Adrenal gland (tissue), 12 donors: ENCODE data around the gene BIRC3. TPM values are rescaled to one million over a fixed set of nuclear protein-coding genes. Genes with fewer than 3 reads are reported as not detected.

Experiments used
- DNase-seq, 7 donors: peaks; one replicate each; pipeline ENCODE4 v3.0.0-alpha.2; 2019 to 2020
- H3K27ac ChIP-seq, 5 donors: fragments of 200-600 bp; sonication (generic) in 4 of 5; 1 replicate in 3 of 5; 2 replicates in 2 of 5; pipeline versions ENCODE4 v1.5.1 to v1.8.0; 2016 to 2020; ENCODE audit warnings: mild to moderate bottlenecking in 1 of 5
- H3K27me3 ChIP-seq: fragments of 200-600 bp; 2 replicates; pipeline ENCODE4 v1.8.0; 2021
- H3K36me3 ChIP-seq, 2 donors: fragments of 200-600 bp; replicated peaks in 1 of 2; 1 replicate in 1 of 2; 2 replicates in 1 of 2; pipeline versions ENCODE4 v1.5.1 to v1.8.0; 2018 to 2022
- H3K4me1 ChIP-seq, 2 donors: fragments of 200-600 bp; replicated peaks in 1 of 2; 1 replicate in 1 of 2; 2 replicates in 1 of 2; pipeline versions ENCODE4 v1.5.1 to v1.8.0; 2018 to 2021
- H3K4me3 ChIP-seq, 4 donors: fragments of 200-600 bp; sonication (generic) in 3 of 4; one replicate each; pipeline ENCODE4 v1.5.1; 2016 to 2018
- H3K9me3 ChIP-seq, 3 donors: fragments of 200-600 bp; sonication (generic) in 1 of 3; replicated peaks in 1 of 3; 1 replicate in 2 of 3; 2 replicates in 1 of 3; pipeline versions ENCODE4 v1.5.1 to v1.8.0; 2016 to 2021
- POLR2A ChIP-seq, 2 donors: fragments of 450-650 bp; IDR thresholded peaks; one replicate each; pipeline ENCODE4 v1.6.1; 2017; ENCODE audit warnings: antibody characterized with exemption in 2 of 2, mild to moderate bottlenecking in 2 of 2, moderate library complexity in 1 of 2
- WGBS, 4 donors: extraction: QIAGEN DNeasy Blood & Tissue Kit in 2 of 4; methylation state at CpG; one replicate each; pipeline versions ENCODE4 v1.1.5 to v1.1.7; 2013 to 2017; 5-methylcytosine and 5-hydroxymethylcytosine counted together
- intact Hi-C, 2 donors: fragments of 100-400 bp; cut with DNase I; formaldehyde crosslinking; loops; one replicate each; pipeline versions ENCODE4 v1.14.1 to v1.15.0; 2022 to 2023
- polyA plus RNA-seq, 3 donors: library from polyadenylated mRNA; stranded (reverse); fragments of 200-250 nt in 2 of 3; fragments of 350-450 nt in 1 of 3; fragmentation: Illumina TruSeq in 1 of 3; extraction: RNeasy Lipid Tissue Mini Kit (QIAGEN cat#74804) in 1 of 3; gene quantifications; one replicate each; pipeline ENCODE4 v1.2.3, GENCODE V29; 2013 to 2014
- small RNA-seq, 2 donors: library from RNA; depleted of rRNA; stranded (forward); fragments of <200 nt; gene quantifications; one replicate each; pipeline ENCODE3, GENCODE V24; 2016
- total RNA-seq, 9 donors: library from RNA; depleted of rRNA in 4 of 9; stranded (reverse); fragments of >200 nt in 4 of 9; fragments of 120-200 nt in 1 of 9; fragmentation: NEBNext Ultra II Directional in 1 of 9; extraction: Animal tissue kit (Norgen Biotek cat#: 25700) in 1 of 9; gene quantifications; one replicate each; pipeline versions ENCODE4 v1.1.0 to v1.2.4, GENCODE V29; 2013 to 2023
- donor health status: healthy with polysubstance abuse.
- donor health status: Bipolar disorder and iron deficiency.
- donor health status: DM: yes; HTN: yes; CAD: no.
- donor health status: DM: no; HTN: no; CAD: no.
- donor health status: DM: no; HTN: no; CAD: no.
- donor health status: DM: yes; HTN: yes; CAD: no.

Gene BIRC3
- total and polyA plus RNA-seq, 12 donors, result 0.48 to 8.6 (median 3.1) TPM

- 83 to 96% (median 90%) methylated on average over 8 of the region's 8 CpGs for WGBS, 4 donors
- Histone ChIP-seq H3K4me1 (peaks cover 22 to 29% of the 10 kb centered on the region in 2 donors), H3K4me3 (no peak overlapping the region), H3K27me3 (no peaks in the 10 kb centered on the region), H3K27ac (no peak overlapping the region), H3K9me3 (no peaks in the 10 kb centered on the region), H3K36me3 (no peaks in the 10 kb centered on the region)
- TF ChIP-seq POLR2A (IDR thresholded peaks at IDR 0.05), result no peak
- DNase-seq, result no peak
- intact Hi-C loops, result no loop called here
Observed at GRCh38 chr11:102387043-102387781, 69.9 kb downstream of the BIRC3 start.

Small RNA genes within 50 kb of the gene (small RNA-seq; reads per million reads assigned to genes)
- gene AP000942.3, result 0 reads per million in 2 donors
- 0 reads per million in 2 donors for gene AP000942.4
- 0 reads per million in 2 donors for gene RNU6-952P

Other genes with a start within 250 kb of the BIRC3 start
- 100 to 1,000 TPM in 5 of 9 donors, 10 to 100 TPM in 4; 34.9 to 135 (median 102) TPM for gene YAP1, start 207.0 kb upstream of the BIRC3 start, total RNA-seq
- 10 to 100 TPM; 16.3 to 39.0 (median 19.8) TPM for gene YAP1, start 207.0 kb upstream of the BIRC3 start, polyA plus RNA-seq
- 100 to 1,000 TPM in 2 of 9 donors, 10 to 100 TPM in 7; 33.4 to 112 (median 50.7) TPM for gene BIRC2, start 29.7 kb downstream of the BIRC3 start, total RNA-seq
- gene BIRC2, start 29.7 kb downstream of the BIRC3 start, polyA plus RNA-seq, result 10 to 100 TPM; 25.8 to 50.1 (median 27.9) TPM
- 100 to 1,000 TPM in 7 of 9 donors, 10 to 100 TPM in 2; 82.0 to 239 (median 120) TPM for gene TMEM123, start 135.3 kb downstream of the BIRC3 start, total RNA-seq
- 100 to 1,000 TPM in 1 of 3 donors, 10 to 100 TPM in 2; 19.2 to 284 (median 23.7) TPM for gene TMEM123, start 135.3 kb downstream of the BIRC3 start, polyA plus RNA-seq
- gene MMP7, start 213.3 kb downstream of the BIRC3 start, total RNA-seq, result under 1 TPM in 3 of 9 donors, not detected in 6; 0.39 to 0.61 (median 0.44) TPM
- not detected for gene MMP7, start 213.3 kb downstream of the BIRC3 start, polyA plus RNA-seq